ENCODE data around the gene DDX50.
"Not testable (repeated sequence)": the region's sequence is repeated elsewhere in the genome, so short reads cannot be mapped to it uniquely, and the experiment has no call there.

Gene DDX50

GRCh38 chr10:68901105-68901927 lies at the start of gene DDX50:
DDX50 (plus strand) TSS chr10:68901315; CDS start chr10:68901385, 70 bp downstream.
- peak; percentile 95 to 98 for DNase-seq

- no peak for DNase-seq
Observed at GRCh38 chr10:68856352-68856751, 44.8 kb upstream of the DDX50 start.

- DNase-seq, result no peak
Observed at GRCh38 chr10:68857005-68857404, 44.1 kb upstream of the DDX50 start.

GRCh38 chr10:68861253-68861652 lies 39.9 kb upstream of the DDX50 start:
- DNase-seq, result no peak

- no peak for DNase-seq
Observed at GRCh38 chr10:68864611-68865010, 36.5 kb upstream of the DDX50 start.

- not testable (repeated sequence) for DNase-seq
Observed at GRCh38 chr10:68868173-68868572, 32.9 kb upstream of the DDX50 start.

- no peak for DNase-seq
Observed at GRCh38 chr10:68869623-68870022, 31.5 kb upstream of the DDX50 start.

- DNase-seq, result no peak
Observed at GRCh38 chr10:68870061-68870460, 31.1 kb upstream of the DDX50 start.

- peak in 1 of 2 experiments; percentile 8 for DNase-seq
Observed at GRCh38 chr10:68870545-68871104, 30.5 kb upstream of the DDX50 start.

GRCh38 chr10:68871105-68871711 lies 29.9 kb upstream of the DDX50 start:
- DNase-seq, result no peak

GRCh38 chr10:68871731-68872342 lies 29.3 kb upstream of the DDX50 start:
- DNase-seq, result no peak

GRCh38 chr10:68876246-68877138 lies 24.6 kb upstream of the DDX50 start:
- DNase-seq, result no peak

- DNase-seq, result no peak
Observed at GRCh38 chr10:68877482-68878110, 23.5 kb upstream of the DDX50 start.

GRCh38 chr10:68878496-68878895 lies 22.6 kb upstream of the DDX50 start:
- DNase-seq, result no peak

- DNase-seq, result no peak
Observed at GRCh38 chr10:68879628-68880027, 21.5 kb upstream of the DDX50 start.

- DNase-seq, result no peak
Observed at GRCh38 chr10:68880181-68880580, 20.9 kb upstream of the DDX50 start.

GRCh38 chr10:68895041-68895440 lies 6.1 kb upstream of the DDX50 start:
- no peak for DNase-seq

GRCh38 chr10:68897336-68897741 lies 3.8 kb upstream of the DDX50 start:
- peak; percentile 7 to 39 for DNase-seq

- no peak for DNase-seq
Observed at GRCh38 chr10:68899186-68899745, 1.8 kb upstream of the DDX50 start.

GRCh38 chr10:68900427-68901104 lies 549 bp upstream of the DDX50 start:
- DNase-seq, result no peak

GRCh38 chr10:68902382-68902781 lies 1.3 kb downstream of the DDX50 start:
- no peak for DNase-seq

All from activated CD4-positive, alpha-beta T cell treated with anti-CD3 and anti-CD28 coated beads, Interleukin-2, amount 50 U/mL, for 48 hours (primary cell).